Dedifferentiated amniotic fluid mesenchymal stem cell (primary cell): ENCODE measurements around the gene TMSB4X.
"Not testable (repeated sequence)": the region's sequence is repeated elsewhere in the genome, so short reads cannot be mapped to it uniquely, and the experiment has no call there.

Experiments used
- DNase-seq: peaks from one replicate; pipeline ENCODE4 v3.0.0-alpha.2; 2016; ENCODE audit errors: extremely low spot score

The TMSB4X gene

GRCh38 chrX:12954981-12955380 is 19.9 kb upstream of the TMSB4X start:
- no peak for DNase-seq

- DNase-seq: peak; percentile 83
Measured at GRCh38 chrX:12955882-12956703, 18.8 kb upstream of the TMSB4X start.

- no peak for DNase-seq
Measured at GRCh38 chrX:12956704-12957534, 18.0 kb upstream of the TMSB4X start.

DNA sequence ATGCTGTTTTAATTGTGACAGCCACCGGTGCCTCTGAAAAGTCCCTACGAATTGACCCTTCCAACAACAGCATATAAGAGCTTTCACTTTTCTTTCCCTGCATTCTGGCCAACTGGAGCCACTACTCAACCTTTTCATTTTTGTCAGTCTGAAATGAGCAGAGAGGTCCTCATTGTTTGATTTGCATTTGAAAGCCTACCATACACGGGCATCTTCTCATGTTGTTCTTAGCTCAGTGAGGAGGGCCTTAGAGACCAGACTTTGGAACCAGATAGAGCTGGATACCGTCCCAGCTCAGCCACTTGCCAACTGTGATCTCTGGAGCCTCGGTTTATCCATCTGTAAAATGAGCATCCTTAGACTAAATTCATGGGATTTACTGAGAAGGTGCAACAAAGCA is 16.9 kb upstream of the TMSB4X start:
- no peak for DNase-seq

DNA sequence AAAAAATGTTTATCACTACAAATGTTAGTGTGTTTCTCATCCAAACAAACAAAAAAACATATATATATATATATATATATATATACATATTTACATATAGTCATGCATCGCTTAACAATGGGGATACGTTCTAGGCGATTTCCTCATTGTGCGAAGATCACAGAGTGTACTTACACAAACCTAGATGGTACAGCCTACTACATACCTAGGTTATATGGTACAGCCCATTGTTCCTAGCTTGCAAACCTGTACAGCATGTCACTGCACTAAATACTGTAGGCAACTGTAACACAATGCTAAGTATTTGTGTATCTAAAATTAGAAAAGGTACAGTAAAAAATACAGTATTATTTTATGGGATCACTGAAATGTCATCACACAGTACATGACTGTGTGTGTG is 16.4 kb upstream of the TMSB4X start:
- DNase-seq: no peak

DNA sequence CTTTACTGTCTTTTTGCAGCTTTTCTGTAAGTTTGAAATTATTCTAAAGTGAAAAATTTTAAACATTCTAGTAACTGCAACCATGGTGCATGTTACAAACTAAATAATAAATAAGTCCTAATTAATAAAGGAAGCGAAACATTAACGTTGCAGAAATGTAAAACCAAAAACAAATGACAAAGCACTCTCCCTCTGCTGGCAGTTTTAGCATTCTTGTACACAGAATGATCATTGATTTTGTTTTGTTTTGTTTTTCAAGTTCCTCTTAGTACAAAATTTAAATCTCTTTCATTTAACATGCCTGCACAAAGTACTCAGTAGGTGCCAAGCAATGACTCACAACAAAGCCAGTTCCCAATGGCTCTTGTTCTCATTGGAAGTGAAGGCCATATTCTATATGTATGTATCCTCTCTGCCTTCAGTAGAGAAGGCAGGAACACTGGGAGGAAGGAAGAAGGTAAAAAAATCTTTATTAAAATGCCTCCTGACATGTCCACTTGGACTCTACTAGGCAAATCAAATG is 13.7 kb upstream of the TMSB4X start:
- DNase-seq: no peak

DNA sequence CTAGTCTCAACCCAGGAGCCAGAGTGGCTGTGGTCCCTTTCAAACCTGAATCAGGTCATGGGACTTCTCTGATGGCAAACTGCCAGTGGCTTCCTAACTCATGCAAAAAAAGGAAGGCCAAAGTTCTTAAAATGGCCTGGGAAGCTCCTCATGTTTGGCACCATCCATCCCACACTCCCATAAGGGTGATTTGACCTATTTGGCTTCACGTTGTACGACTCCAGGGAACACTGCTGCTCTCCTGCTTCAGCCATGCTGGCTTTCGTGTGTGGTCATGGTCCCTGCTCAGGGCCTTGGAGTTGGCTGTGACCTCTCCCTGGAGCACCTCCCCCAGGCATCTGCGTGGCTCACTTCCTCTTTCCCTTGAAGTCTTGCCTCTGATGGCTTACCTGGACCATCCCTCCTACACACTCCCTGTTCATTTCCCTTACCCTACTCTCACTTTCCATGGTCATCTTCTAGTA is 12.8 kb upstream of the TMSB4X start:
- DNase-seq: no peak

DNA sequence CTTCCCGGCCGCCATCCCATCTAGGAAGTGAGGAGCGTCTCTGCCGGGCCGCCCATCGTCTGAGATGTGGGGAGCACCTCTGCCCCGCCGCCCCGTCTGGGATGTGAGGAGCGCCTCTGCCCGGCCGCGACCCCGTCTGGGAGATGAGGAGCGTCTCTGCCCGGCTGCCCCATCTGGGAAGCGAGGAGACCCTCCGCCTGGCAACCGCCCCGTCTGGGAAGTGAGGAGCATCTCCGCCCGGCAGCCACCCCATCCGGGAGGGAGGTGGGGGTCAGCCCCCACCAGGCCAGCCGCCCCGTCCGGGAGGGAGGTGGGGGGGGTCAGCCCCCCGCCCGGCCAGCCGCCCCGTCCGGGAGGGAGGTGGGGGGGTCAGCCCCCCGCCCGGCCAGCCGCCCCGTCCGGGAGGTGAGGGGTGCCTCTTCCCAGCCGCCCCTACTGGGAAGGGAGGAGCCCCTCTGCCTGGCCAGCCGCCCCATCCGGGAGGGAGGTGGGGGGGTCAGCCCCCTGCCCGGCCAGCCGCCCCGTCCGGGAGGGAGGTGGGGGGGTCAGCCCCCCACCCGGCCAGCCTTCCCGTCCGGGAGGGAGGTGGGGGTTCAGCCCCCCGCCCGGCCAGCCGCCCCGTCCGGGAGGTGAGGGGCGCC is 11.6 kb upstream of the TMSB4X start:
- DNase-seq: not testable (repeated sequence)

DNA sequence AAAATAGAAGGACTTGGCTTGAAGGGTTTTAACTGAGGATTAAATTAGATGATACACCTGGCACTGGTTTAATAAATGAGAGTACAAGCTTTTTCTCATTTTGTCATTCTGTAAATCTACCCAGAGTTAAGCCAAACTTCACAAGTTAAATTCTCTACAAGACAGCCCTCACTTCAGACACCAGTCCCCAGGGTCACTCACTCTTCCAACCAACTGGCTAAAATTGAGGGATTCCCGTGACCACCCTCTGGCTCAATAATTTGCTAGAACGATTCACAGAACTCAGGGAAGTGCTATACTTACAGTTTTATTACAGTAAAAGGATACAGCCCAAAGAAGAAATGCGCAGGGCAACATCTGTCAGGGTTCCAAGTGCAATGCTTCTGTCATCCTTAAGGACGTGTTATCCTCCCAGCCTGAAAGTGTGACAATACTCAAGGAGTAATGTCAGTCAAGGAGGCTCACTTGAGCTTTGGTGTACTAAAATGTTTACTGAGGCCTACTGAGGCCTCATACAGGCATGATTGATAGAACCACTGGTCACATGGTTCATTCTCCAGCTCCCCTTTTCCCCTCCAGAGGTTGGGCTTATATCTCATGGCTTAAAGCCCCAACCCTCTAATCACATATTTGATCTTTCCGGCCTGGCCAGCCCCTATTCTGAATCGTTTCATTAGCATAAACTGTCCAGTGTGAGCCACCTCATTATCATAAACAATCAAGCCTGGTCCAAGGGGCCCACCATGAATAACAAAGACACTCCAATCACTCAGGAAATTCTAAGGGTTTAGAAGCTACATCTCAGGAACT is 9.6 kb upstream of the TMSB4X start:
- no peak for DNase-seq

DNA sequence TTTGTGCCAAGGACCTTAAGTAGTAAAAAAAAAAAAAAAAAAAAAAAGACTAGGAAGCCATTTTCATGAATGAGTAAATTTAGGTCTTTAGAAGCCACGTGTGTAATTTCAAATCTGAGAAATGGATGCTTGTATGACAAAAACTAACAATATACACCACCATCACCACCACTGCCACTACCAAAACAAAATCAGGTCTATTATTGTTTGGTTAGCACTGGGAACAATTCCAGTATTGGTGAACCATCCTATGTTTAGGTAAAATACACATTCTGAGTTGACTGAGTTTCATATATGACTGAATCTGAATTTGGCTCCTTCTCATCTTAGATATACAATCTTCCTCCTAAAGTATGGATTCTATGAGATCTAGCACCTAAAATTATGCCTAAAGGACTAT is 8.8 kb upstream of the TMSB4X start:
- no peak for DNase-seq

DNA sequence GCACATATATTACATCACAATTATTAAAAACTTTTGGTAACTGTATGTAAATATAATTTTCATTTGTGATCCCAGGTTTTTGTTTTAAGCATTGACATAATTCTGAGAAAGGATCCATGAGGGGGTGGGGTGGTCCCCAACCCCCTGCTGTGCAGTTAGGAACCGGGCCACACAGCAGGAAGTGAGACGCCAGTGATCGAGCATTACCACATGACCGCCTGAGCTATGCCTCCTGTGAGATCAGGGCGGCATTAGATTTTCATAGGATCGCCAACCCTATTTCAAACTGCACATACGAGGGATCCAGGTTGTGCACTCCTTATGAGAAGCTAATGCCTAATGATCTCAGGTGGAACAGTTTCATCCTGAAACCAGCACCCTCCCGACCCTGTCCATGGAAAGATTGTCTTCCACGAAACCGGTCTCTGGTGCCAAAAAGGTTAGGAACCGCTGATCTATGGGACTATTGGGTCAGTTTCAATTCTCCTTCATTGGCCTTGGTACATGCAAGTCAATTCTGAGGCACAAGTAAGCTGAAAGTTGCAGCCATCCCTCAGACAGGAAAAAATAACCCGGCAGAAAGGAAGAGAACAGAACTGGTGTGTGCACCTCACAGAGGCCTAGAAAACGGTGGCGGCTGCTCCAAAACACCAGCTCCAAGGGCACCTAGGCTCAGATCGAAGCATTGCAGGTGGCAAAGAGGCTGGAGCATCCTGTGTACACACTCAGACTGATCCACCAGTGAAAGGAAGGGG is 7.0 kb upstream of the TMSB4X start:
- DNase-seq: no peak

DNA sequence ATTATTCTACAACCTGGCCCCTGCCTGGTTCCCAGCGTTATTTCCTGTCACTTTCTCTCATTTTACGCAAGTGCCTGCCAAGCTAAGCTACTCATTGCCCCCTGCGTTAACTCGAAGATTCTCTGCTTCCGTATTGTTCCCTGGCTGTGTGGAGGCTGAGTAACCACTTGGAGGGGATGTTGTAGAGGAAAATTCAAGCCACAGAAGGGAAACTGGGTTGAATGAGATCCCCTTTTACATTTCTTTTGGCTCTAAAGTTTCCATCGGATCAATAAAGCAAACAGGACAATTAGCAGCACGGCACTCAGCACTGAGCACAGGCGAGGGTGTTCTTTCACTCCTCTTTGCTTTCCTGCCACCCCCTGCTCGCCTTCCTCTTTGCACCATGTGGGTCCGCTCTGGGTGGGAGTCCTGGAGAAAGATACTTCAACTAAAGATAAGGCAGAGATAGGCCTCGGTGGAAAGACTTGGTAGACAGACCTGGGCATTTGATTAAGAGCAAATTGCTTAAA is 4.2 kb upstream of the TMSB4X start:
- no peak for DNase-seq

DNA sequence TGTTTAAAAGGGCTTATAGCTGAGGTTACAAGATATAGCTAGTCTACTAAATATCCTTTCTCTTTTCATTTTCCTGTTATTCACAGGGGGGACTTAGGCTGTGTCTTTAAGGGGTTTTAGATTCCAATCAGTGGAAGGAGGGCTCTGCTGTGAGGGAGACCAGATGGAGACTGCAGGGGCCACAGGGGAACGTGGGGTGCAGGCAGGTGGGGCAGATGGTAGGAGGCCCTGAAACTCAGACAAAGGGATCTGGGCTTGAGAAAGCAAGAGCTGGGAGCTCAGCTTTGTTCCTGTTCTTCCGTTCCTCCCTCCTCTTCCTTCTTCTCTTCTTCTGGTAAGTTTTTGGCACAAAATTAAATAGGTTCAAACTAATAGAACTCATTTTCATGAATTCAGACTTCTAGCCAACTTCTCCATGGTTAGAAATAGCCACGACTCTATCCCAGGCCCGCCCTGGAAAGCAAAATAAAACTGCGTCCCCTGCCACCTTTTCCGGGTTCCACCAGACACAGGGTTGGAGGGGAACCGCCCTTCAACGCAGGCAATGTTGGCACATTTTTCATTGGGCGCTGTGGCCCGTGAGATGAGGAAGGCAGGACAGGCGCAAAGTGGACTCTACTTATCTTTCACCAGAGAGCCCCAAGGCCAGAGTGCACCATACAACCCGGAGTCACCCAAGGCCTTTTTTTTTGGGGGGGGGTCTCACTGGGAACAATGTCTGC is 3.5 kb upstream of the TMSB4X start:
- DNase-seq: no peak

GRCh38 chrX:12972243-12972642 is 2.7 kb upstream of the TMSB4X start:
- DNase-seq: no peak

DNA sequence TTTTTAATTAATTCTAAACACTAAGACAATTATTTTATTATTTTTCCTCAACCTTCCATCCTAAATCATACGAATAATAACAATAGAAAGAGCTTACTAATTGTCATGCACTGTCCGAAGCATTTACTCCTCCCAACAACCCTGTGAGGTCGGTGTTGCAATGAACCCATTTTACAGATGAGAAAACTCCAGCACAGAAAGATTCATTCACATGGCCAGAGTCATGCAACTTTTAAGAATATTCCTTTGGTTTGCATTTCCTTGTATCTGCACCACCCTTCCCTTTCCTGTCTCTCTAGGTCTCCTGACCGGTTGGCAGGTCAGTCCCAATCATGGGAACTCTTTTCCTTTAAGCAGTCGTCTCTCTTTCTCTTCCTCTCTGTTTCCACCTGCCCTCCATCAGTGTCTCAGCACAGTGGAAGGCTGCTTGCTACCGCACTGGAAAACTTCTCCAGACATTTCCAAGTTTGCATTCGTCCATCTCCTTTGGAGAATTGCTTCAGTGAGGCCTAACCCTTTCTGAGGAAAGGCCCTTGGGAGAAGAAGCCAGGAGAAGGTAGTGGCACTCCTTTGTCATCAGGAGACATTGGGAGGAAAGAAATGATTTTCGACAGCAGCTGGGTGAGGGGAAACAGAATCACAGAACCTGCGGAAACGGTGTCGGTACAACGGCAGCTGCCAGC is 1.9 kb upstream of the TMSB4X start:
- DNase-seq: no peak

GRCh38 chrX:12973561-12974304 is 1.2 kb upstream of the TMSB4X start:
- no peak for DNase-seq

- DNase-seq: no peak
Measured at GRCh38 chrX:12974305-12974795, 560 bp upstream of the TMSB4X start.

DNA sequence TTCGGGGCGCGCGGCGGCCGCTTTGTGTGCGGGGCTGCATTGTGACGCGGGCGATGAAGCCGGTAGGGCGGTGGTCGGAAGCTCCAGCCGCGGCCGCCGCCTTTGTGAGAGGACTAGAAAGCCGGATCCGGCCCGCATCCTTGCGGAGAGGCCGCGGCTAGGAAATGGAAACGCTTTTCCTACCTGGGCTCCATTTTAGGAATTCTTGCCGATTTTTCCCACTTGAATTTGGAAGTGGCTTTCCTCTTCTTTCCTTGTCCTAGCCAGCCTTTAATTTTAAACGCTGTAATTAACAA is 708 bp downstream of the TMSB4X start:
- DNase-seq: no peak
